Thoracic aorta (tissue), 2 donors: ENCODE results near the gene SIK3. TPM values are rescaled to one million over a fixed set of nuclear protein-coding genes. Genes with fewer than 3 reads are reported as not detected.

Source experiments
- ATAC-seq: fragments of 150-250 bp; one replicate; pipeline ENCODE4 v1.8.0; 2017; ENCODE audit warnings: low read depth; ENCODE audit not compliant: insufficient number of reproducible peaks, low FRiP score
- DNase-seq: peaks from one replicate; pipeline ENCODE4 v3.0.0-alpha.2; 2020; ENCODE audit warnings: low spot score
- H3K27ac ChIP-seq, 2 donors: fragments of 200-600 bp; sonication (generic); 1 replicate in 1 of 2; 2 replicates in 1 of 2; pipeline ENCODE4 v1.5.1; 2016; ENCODE audit warnings: mild to moderate bottlenecking in 2 of 2, moderate library complexity in 2 of 2
- H3K27me3 ChIP-seq: fragments of 200-600 bp; sonication (generic); replicated peaks from 2 replicates; pipeline ENCODE4 v1.6.0; 2016; ENCODE audit warnings: mild to moderate bottlenecking; ENCODE audit not compliant: insufficient read depth
- H3K36me3 ChIP-seq: fragments of 200-600 bp; sonication (generic); one replicate; pipeline ENCODE4 v1.5.1; 2016
- H3K4me1 ChIP-seq, 2 donors: fragments of 200-600 bp; sonication (generic); 1 replicate in 1 of 2; 2 replicates in 1 of 2; pipeline versions ENCODE4 v1.5.1 to v1.6.0; 2016; ENCODE audit warnings: low read depth in 2 of 2, mild to moderate bottlenecking in 1 of 2; ENCODE audit not compliant: control insufficient read depth in 1 of 2
- H3K4me3 ChIP-seq: fragments of 200-600 bp; sonication (generic); 2 replicates; pipeline ENCODE4 v1.5.1; 2016; ENCODE audit warnings: mild to moderate bottlenecking
- H3K9me3 ChIP-seq: fragments of 200-600 bp; sonication (generic); 2 replicates; pipeline ENCODE4 v1.5.1; 2016
- CTCF ChIP-seq: fragments of 200-600 bp; sonication (generic); IDR thresholded peaks from one replicate; pipeline ENCODE4 v1.5.1; 2019; ENCODE audit warnings: antibody characterized with exemption
- total RNA-seq, 2 donors: library from RNA; depleted of rRNA; stranded (reverse); fragments of >200 nt; gene quantifications; one replicate each; pipeline versions ENCODE4 v1.1.0 to v1.2.3, GENCODE V29; 2016

The SIK3 gene
- total RNA-seq, 2 donors from 2014 or later, result 32.9 to 53.7 TPM

GRCh38 chr11:116984589-116984988, 113.6 kb downstream of the SIK3 start:
- Histone ChIP-seq H3K4me1 (peaks cover 38 to 69% of the 10 kb centered on the region in 2 donors), H3K27ac (peak overlapping the region; percentile 34 to 51), H3K27me3 (no peaks in the 10 kb centered on the region), H3K9me3 (no peaks in the 10 kb centered on the region), H3K36me3 (no peaks in the 10 kb centered on the region), H3K4me3 (peak overlapping the region; percentile 30)
- no peak for TF ChIP-seq CTCF
- ATAC-seq, result no peak
- DNase-seq, result no peak

- H3K27me3 ChIP-seq, result no peaks in the 10 kb centered on the region
- ATAC-seq (no peak), DNase-seq (no peak)
- no peaks in the 10 kb centered on the region for H3K36me3 ChIP-seq
- H3K4me1 ChIP-seq, result peaks cover 38 to 64% of the 10 kb centered on the region in 2 donors
- no peak for TF ChIP-seq CTCF
- peak overlapping the region; percentile 30 for H3K4me3 ChIP-seq
- H3K9me3 ChIP-seq, result no peaks in the 10 kb centered on the region
- H3K27ac ChIP-seq, result peak overlapping the region; percentile 34 to 51
These were observed 114.0 kb downstream of the SIK3 start for GRCh38 chr11:116984186-116984585.

- peaks cover 29 to 45% of the 10 kb centered on the region in 2 donors for H3K4me1 ChIP-seq
- DNase-seq (no peak), ATAC-seq (no peak)
- no peak overlapping the region for H3K27ac ChIP-seq
- no peak for TF ChIP-seq CTCF
- no peaks in the 10 kb centered on the region for H3K36me3 ChIP-seq
- H3K9me3 ChIP-seq, result no peaks in the 10 kb centered on the region
- H3K4me3 ChIP-seq, result no peak overlapping the region
- no peaks in the 10 kb centered on the region for H3K27me3 ChIP-seq
These were observed 116.9 kb downstream of the SIK3 start for GRCh38 chr11:116981266-116981885.

- H3K9me3 ChIP-seq, result no peaks in the 10 kb centered on the region
- H3K36me3 ChIP-seq, result no peaks in the 10 kb centered on the region
- no peak for ATAC-seq
- peaks cover 20 to 36% of the 10 kb centered on the region in 2 donors for H3K4me1 ChIP-seq
- H3K27ac ChIP-seq, result no peak overlapping the region
- no peak overlapping the region for H3K4me3 ChIP-seq
- no peak for TF ChIP-seq CTCF
- DNase-seq, result no peak
- no peaks in the 10 kb centered on the region for H3K27me3 ChIP-seq
These were observed 118.0 kb downstream of the SIK3 start for GRCh38 chr11:116980136-116980793.

GRCh38 chr11:116976941-116977570, 121.2 kb downstream of the SIK3 start:
- TF ChIP-seq CTCF, result no peak
- ATAC-seq, result no peak
- H3K4me1 ChIP-seq, result peaks cover 7 to 19% of the 10 kb centered on the region in 2 donors
- no peak overlapping the region for H3K27ac ChIP-seq
- H3K9me3 ChIP-seq, result no peaks in the 10 kb centered on the region
- DNase-seq, result no peak
- no peaks in the 10 kb centered on the region for H3K36me3 ChIP-seq
- no peaks in the 10 kb centered on the region for H3K27me3 ChIP-seq
- H3K4me3 ChIP-seq, result no peak overlapping the region
